ENCODE results near the gene SMG6.

The SMG6 gene

GRCh38 chr17:2051061-2051932 is 252.3 kb downstream of the SMG6 start:
- Histone ChIP-seq H3K9me3 (replicated peaks in 1 of 2; ENCODE audit: control insufficient read depth in 2 of 2, insufficient read depth in 1 of 2, low read depth in 1 of 2, low read length in 2 of 2) (no peaks in the 10 kb centered on the region), H3K4ac (ENCODE audit: low read length) (no peak overlapping the region), H4K8ac (ENCODE audit: low read depth, low read length) (no peak overlapping the region), H3K4me2 (ENCODE audit: insufficient read depth, low read length, poor library complexity, severe bottlenecking) (peak overlapping the region; percentile 73), H3K27ac (replicated peaks; ENCODE audit: low read length) (no peak overlapping the region), H2BK12ac (ENCODE audit: low read length) (no peak overlapping the region), H3K27me3 (ENCODE audit: control insufficient read depth in 3 of 3, insufficient read depth in 3 of 3, low read depth in 1 of 3, low read length in 3 of 3) (peaks cover 4 to 67% (median 39%) of the 10 kb centered on the region in 3 experiments), H3K79me1 (ENCODE audit: low read depth, low read length) (no peaks in the 10 kb centered on the region), H3K14ac (ENCODE audit: low read length) (peak overlapping the region; percentile 21), H3K9ac (ENCODE audit: low read depth, low read length, poor library complexity) (peak overlapping the region; percentile 44), H2BK15ac (ENCODE audit: low read length) (peak overlapping the region; percentile 17), H4K91ac (ENCODE audit: low read depth, low read length, poor library complexity) (no peak overlapping the region), H3K18ac (ENCODE audit: low read length) (peak overlapping the region; percentile 28), H3K4me1 (ENCODE audit: control insufficient read depth in 2 of 2, insufficient read depth in 1 of 2, low read depth in 1 of 2, low read length in 2 of 2) (peaks cover 7 to 23% of the 10 kb centered on the region in 2 donors), H3K23ac (ENCODE audit: low read depth, low read length, poor library complexity) (peak overlapping the region; percentile 85), H2BK5ac (ENCODE audit: low read length) (no peak overlapping the region), H3K36me3 (replicated peaks in 1 of 2; ENCODE audit: control insufficient read depth in 2 of 2, insufficient read depth in 2 of 2, low read length in 2 of 2) (peaks cover 0 to 1% of the 10 kb centered on the region in 2 donors), H2AK5ac (ENCODE audit: low read depth, low read length) (no peak overlapping the region), H2BK120ac (ENCODE audit: low read depth, low read length) (no peak overlapping the region), H3K4me3 (ENCODE audit: low read length in 2 of 2) (peak overlapping the region in 1 of 2 donors; percentile 84), H2AFZ (ENCODE audit: low read length) (peak overlapping the region; percentile 95)
- no peak for DNase-seq (ENCODE audit: low spot score)
- no CpG with 5 or more reads among the region's 81 CpGs for WGBS, 2 donors (ENCODE audit: extremely low coverage in 2 of 2, insufficient read length in 2 of 2, insufficient replicate concordance in 1 of 2)

- H2BK15ac ChIP-seq (ENCODE audit: low read length) = no peak overlapping the region
- peak; percentile 76 for DNase-seq (ENCODE audit: low spot score)
- H3K9me3 ChIP-seq (replicated peaks in 1 of 2; ENCODE audit: control insufficient read depth in 2 of 2, insufficient read depth in 1 of 2, low read depth in 1 of 2, low read length in 2 of 2) = no peaks in the 10 kb centered on the region
- no peak overlapping the region for H4K91ac ChIP-seq (ENCODE audit: low read depth, low read length, poor library complexity)
- H3K36me3 ChIP-seq (replicated peaks in 1 of 2; ENCODE audit: control insufficient read depth in 2 of 2, insufficient read depth in 2 of 2, low read length in 2 of 2) = peaks cover 0 to under 1% of the 10 kb centered on the region in 2 donors
- no peak overlapping the region for H2AK5ac ChIP-seq (ENCODE audit: low read depth, low read length)
- no peak overlapping the region for H3K9ac ChIP-seq (ENCODE audit: low read depth, low read length, poor library complexity)
- no peak overlapping the region for H2BK5ac ChIP-seq (ENCODE audit: low read length)
- H3K27me3 ChIP-seq (ENCODE audit: control insufficient read depth in 3 of 3, insufficient read depth in 3 of 3, low read depth in 1 of 3, low read length in 3 of 3) = peaks cover 4 to 58% (median 33%) of the 10 kb centered on the region in 3 experiments
- H3K4me1 ChIP-seq (ENCODE audit: control insufficient read depth in 2 of 2, insufficient read depth in 1 of 2, low read depth in 1 of 2, low read length in 2 of 2) = peaks cover 7 to 23% of the 10 kb centered on the region in 2 donors
- no peak overlapping the region for H3K14ac ChIP-seq (ENCODE audit: low read length)
- no peaks in the 10 kb centered on the region for H3K79me1 ChIP-seq (ENCODE audit: low read depth, low read length)
- H2AFZ ChIP-seq (ENCODE audit: low read length) = peak overlapping the region; percentile 95
- no peak overlapping the region for H3K4ac ChIP-seq (ENCODE audit: low read length)
- no peak overlapping the region for H2BK120ac ChIP-seq (ENCODE audit: low read depth, low read length)
- no peak overlapping the region for H3K27ac ChIP-seq (replicated peaks; ENCODE audit: low read length)
- no CpG with 5 or more reads among the region's 88 CpGs for WGBS, 2 donors (ENCODE audit: extremely low coverage in 2 of 2, insufficient read length in 2 of 2, insufficient replicate concordance in 1 of 2)
- no peak overlapping the region for H3K23ac ChIP-seq (ENCODE audit: low read depth, low read length, poor library complexity)
- H3K18ac ChIP-seq (ENCODE audit: low read length) = peak overlapping the region; percentile 38
- H3K4me3 ChIP-seq (ENCODE audit: low read length in 2 of 2) = peak overlapping the region; percentile 75 to 84
- no peak overlapping the region for H4K8ac ChIP-seq (ENCODE audit: low read depth, low read length)
- H2BK12ac ChIP-seq (ENCODE audit: low read length) = no peak overlapping the region
- H3K4me2 ChIP-seq (ENCODE audit: insufficient read depth, low read length, poor library complexity, severe bottlenecking) = peak overlapping the region; percentile 73
Observed at GRCh38 chr17:2050300-2051060, 253.1 kb downstream of the SMG6 start.

GRCh38 chr17:2049333-2050299 is 254.0 kb downstream of the SMG6 start:
- Histone ChIP-seq H2BK120ac (ENCODE audit: low read depth, low read length) (no peak overlapping the region), H3K27me3 (ENCODE audit: control insufficient read depth in 3 of 3, insufficient read depth in 3 of 3, low read depth in 1 of 3, low read length in 3 of 3) (peaks cover 4 to 51% (median 27%) of the 10 kb centered on the region in 3 experiments), H3K9me3 (replicated peaks in 1 of 2; ENCODE audit: control insufficient read depth in 2 of 2, insufficient read depth in 1 of 2, low read depth in 1 of 2, low read length in 2 of 2) (no peaks in the 10 kb centered on the region), H3K14ac (ENCODE audit: low read length) (peak overlapping the region; percentile 8), H3K27ac (replicated peaks; ENCODE audit: low read length) (no peak overlapping the region), H2AK5ac (ENCODE audit: low read depth, low read length) (no peak overlapping the region), H3K4me3 (ENCODE audit: low read length in 2 of 2) (peak overlapping the region; percentile 84 to 87), H2BK12ac (ENCODE audit: low read length) (no peak overlapping the region), H3K18ac (ENCODE audit: low read length) (peak overlapping the region; percentile 76), H4K91ac (ENCODE audit: low read depth, low read length, poor library complexity) (no peak overlapping the region), H3K4me1 (ENCODE audit: control insufficient read depth in 2 of 2, insufficient read depth in 1 of 2, low read depth in 1 of 2, low read length in 2 of 2) (peaks cover 7 to 23% of the 10 kb centered on the region in 2 donors), H2AFZ (ENCODE audit: low read length) (peak overlapping the region; percentile 98), H3K79me1 (ENCODE audit: low read depth, low read length) (no peaks in the 10 kb centered on the region), H3K9ac (ENCODE audit: low read depth, low read length, poor library complexity) (peak overlapping the region; percentile 86), H2BK15ac (ENCODE audit: low read length) (no peak overlapping the region), H3K4me2 (ENCODE audit: insufficient read depth, low read length, poor library complexity, severe bottlenecking) (peak overlapping the region; percentile 97), H2BK5ac (ENCODE audit: low read length) (peak overlapping the region; percentile 66), H3K36me3 (replicated peaks in 1 of 2; ENCODE audit: control insufficient read depth in 2 of 2, insufficient read depth in 2 of 2, low read length in 2 of 2) (peaks cover 1 to 7% of the 10 kb centered on the region in 2 donors), H4K8ac (ENCODE audit: low read depth, low read length) (no peak overlapping the region), H3K4ac (ENCODE audit: low read length) (no peak overlapping the region), H3K23ac (ENCODE audit: low read depth, low read length, poor library complexity) (peak overlapping the region; percentile 89)
- WGBS, 2 donors (ENCODE audit: extremely low coverage in 2 of 2, insufficient read length in 2 of 2, insufficient replicate concordance in 1 of 2) = no CpG with 5 or more reads among the region's 104 CpGs
- peak; percentile 88 for DNase-seq (ENCODE audit: low spot score)
